ENCODE data around the gene HDGF.

HDGF gene

GRCh38 chr1:156751757-156752481, 444 bp upstream of the HDGF start:
- peak overlapping the region; percentile 100 for H3K27ac ChIP-seq (ENCODE audit: low read depth, low read length)
- peak overlapping the region; percentile 96 for H3K4me3 ChIP-seq (ENCODE audit: low read depth, low read length)
- H3K9me3 ChIP-seq (ENCODE audit: control insufficient read depth, insufficient read depth, low read length): no peaks in the 10 kb centered on the region
- peak overlapping the region; percentile 94 for H3K9ac ChIP-seq (ENCODE audit: low read depth, low read length)
- peaks cover 39% of the 10 kb centered on the region for H3K4me1 ChIP-seq (ENCODE audit: control insufficient read depth, insufficient read depth, low read length)
- H3K36me3 ChIP-seq (ENCODE audit: control insufficient read depth, insufficient read depth, low read length): peaks cover 4% of the 10 kb centered on the region; the same call in 1 of the 2 replicates
- no peaks in the 10 kb centered on the region for H3K27me3 ChIP-seq (ENCODE audit: control insufficient read depth, insufficient read depth, low read length)

GRCh38 chr1:156750711-156751450, 594 bp downstream of the HDGF start:
- Histone ChIP-seq H3K36me3 (ENCODE audit: control insufficient read depth, insufficient read depth, low read length) (peaks cover 4% of the 10 kb centered on the region; the same call in 1 of the 2 replicates), H3K27ac (ENCODE audit: low read depth, low read length) (peak overlapping the region; percentile 100), H3K27me3 (ENCODE audit: control insufficient read depth, insufficient read depth, low read length) (no peaks in the 10 kb centered on the region), H3K9me3 (ENCODE audit: control insufficient read depth, insufficient read depth, low read length) (no peaks in the 10 kb centered on the region), H3K4me3 (ENCODE audit: low read depth, low read length) (peak overlapping the region; percentile 96), H3K4me1 (ENCODE audit: control insufficient read depth, insufficient read depth, low read length) (peaks cover 47% of the 10 kb centered on the region), H3K9ac (ENCODE audit: low read depth, low read length) (peak overlapping the region; percentile 88)

- Histone ChIP-seq H3K27me3 (ENCODE audit: control insufficient read depth, insufficient read depth, low read length) (no peaks in the 10 kb centered on the region), H3K4me3 (ENCODE audit: low read depth, low read length) (peak overlapping the region; percentile 96), H3K27ac (ENCODE audit: low read depth, low read length) (peak overlapping the region; percentile 100), H3K36me3 (ENCODE audit: control insufficient read depth, insufficient read depth, low read length) (peaks cover 10% of the 10 kb centered on the region; the same call in 1 of the 2 replicates), H3K4me1 (ENCODE audit: control insufficient read depth, insufficient read depth, low read length) (peaks cover 52% of the 10 kb centered on the region), H3K9ac (ENCODE audit: low read depth, low read length) (peak overlapping the region; percentile 88), H3K9me3 (ENCODE audit: control insufficient read depth, insufficient read depth, low read length) (no peaks in the 10 kb centered on the region)
These were observed 1.2 kb downstream of the HDGF start for GRCh38 chr1:156750191-156750672.

- Histone ChIP-seq H3K27ac (ENCODE audit: low read depth, low read length) (peak overlapping the region; percentile 100), H3K4me3 (ENCODE audit: low read depth, low read length) (peak overlapping the region; percentile 96), H3K36me3 (ENCODE audit: control insufficient read depth, insufficient read depth, low read length) (peaks cover 15% of the 10 kb centered on the region; the same call in 1 of the 2 replicates), H3K9ac (ENCODE audit: low read depth, low read length) (peak overlapping the region; percentile 88; the same call in 1 of the 2 replicates), H3K9me3 (ENCODE audit: control insufficient read depth, insufficient read depth, low read length) (no peaks in the 10 kb centered on the region), H3K4me1 (ENCODE audit: control insufficient read depth, insufficient read depth, low read length) (peaks cover 52% of the 10 kb centered on the region), H3K27me3 (ENCODE audit: control insufficient read depth, insufficient read depth, low read length) (no peaks in the 10 kb centered on the region)
These were observed 1.9 kb downstream of the HDGF start for GRCh38 chr1:156749419-156750118.

- peak overlapping the region; percentile 100 for H3K27ac ChIP-seq (ENCODE audit: low read depth, low read length)
- peaks cover 52% of the 10 kb centered on the region for H3K4me1 ChIP-seq (ENCODE audit: control insufficient read depth, insufficient read depth, low read length)
- H3K36me3 ChIP-seq (ENCODE audit: control insufficient read depth, insufficient read depth, low read length): peaks cover 18% of the 10 kb centered on the region
- no peaks in the 10 kb centered on the region for H3K9me3 ChIP-seq (ENCODE audit: control insufficient read depth, insufficient read depth, low read length)
- H3K27me3 ChIP-seq (ENCODE audit: control insufficient read depth, insufficient read depth, low read length): no peaks in the 10 kb centered on the region
- H3K9ac ChIP-seq (ENCODE audit: low read depth, low read length): no peak overlapping the region
- H3K4me3 ChIP-seq (ENCODE audit: low read depth, low read length): peak overlapping the region; percentile 96
These were observed 2.6 kb downstream of the HDGF start for GRCh38 chr1:156748670-156749418.

GRCh38 chr1:156747742-156748669, 3.5 kb downstream of the HDGF start:
- H3K4me3 ChIP-seq (ENCODE audit: low read depth, low read length): peak overlapping the region; percentile 96
- H3K4me1 ChIP-seq (ENCODE audit: control insufficient read depth, insufficient read depth, low read length): peaks cover 49% of the 10 kb centered on the region
- H3K9ac ChIP-seq (ENCODE audit: low read depth, low read length): peak overlapping the region; percentile 1; the same call in 1 of the 2 replicates
- no peaks in the 10 kb centered on the region for H3K9me3 ChIP-seq (ENCODE audit: control insufficient read depth, insufficient read depth, low read length)
- no peaks in the 10 kb centered on the region for H3K27me3 ChIP-seq (ENCODE audit: control insufficient read depth, insufficient read depth, low read length)
- H3K36me3 ChIP-seq (ENCODE audit: control insufficient read depth, insufficient read depth, low read length): peaks cover 26% of the 10 kb centered on the region
- peak overlapping the region; percentile 100 for H3K27ac ChIP-seq (ENCODE audit: low read depth, low read length)

- H3K9ac ChIP-seq (ENCODE audit: low read depth, low read length): peak overlapping the region; percentile 98
- peak overlapping the region; percentile 96 for H3K4me3 ChIP-seq (ENCODE audit: low read depth, low read length)
- H3K9me3 ChIP-seq (ENCODE audit: control insufficient read depth, insufficient read depth, low read length): no peaks in the 10 kb centered on the region
- H3K36me3 ChIP-seq (ENCODE audit: control insufficient read depth, insufficient read depth, low read length): peaks cover 36% of the 10 kb centered on the region
- peak overlapping the region; percentile 100 for H3K27ac ChIP-seq (ENCODE audit: low read depth, low read length)
- H3K27me3 ChIP-seq (ENCODE audit: control insufficient read depth, insufficient read depth, low read length): no peaks in the 10 kb centered on the region
- peaks cover 45% of the 10 kb centered on the region for H3K4me1 ChIP-seq (ENCODE audit: control insufficient read depth, insufficient read depth, low read length)
These were observed 4.5 kb downstream of the HDGF start for GRCh38 chr1:156746728-156747631.

GRCh38 chr1:156746406-156746727, 5.1 kb downstream of the HDGF start:
- Histone ChIP-seq H3K4me3 (ENCODE audit: low read depth, low read length) (peak overlapping the region; percentile 74), H3K36me3 (ENCODE audit: control insufficient read depth, insufficient read depth, low read length) (peaks cover 36% of the 10 kb centered on the region), H3K9me3 (ENCODE audit: control insufficient read depth, insufficient read depth, low read length) (no peaks in the 10 kb centered on the region), H3K27me3 (ENCODE audit: control insufficient read depth, insufficient read depth, low read length) (no peaks in the 10 kb centered on the region), H3K27ac (ENCODE audit: low read depth, low read length) (peak overlapping the region; percentile 100), H3K4me1 (ENCODE audit: control insufficient read depth, insufficient read depth, low read length) (peaks cover 52% of the 10 kb centered on the region), H3K9ac (ENCODE audit: low read depth, low read length) (peak overlapping the region; percentile 98)

- H3K9me3 ChIP-seq (ENCODE audit: control insufficient read depth, insufficient read depth, low read length): no peaks in the 10 kb centered on the region
- peak overlapping the region; percentile 74 for H3K4me3 ChIP-seq (ENCODE audit: low read depth, low read length)
- peak overlapping the region; percentile 100 for H3K27ac ChIP-seq (ENCODE audit: low read depth, low read length)
- no peak overlapping the region for H3K9ac ChIP-seq (ENCODE audit: low read depth, low read length)
- peaks cover 36% of the 10 kb centered on the region for H3K36me3 ChIP-seq (ENCODE audit: control insufficient read depth, insufficient read depth, low read length)
- H3K27me3 ChIP-seq (ENCODE audit: control insufficient read depth, insufficient read depth, low read length): no peaks in the 10 kb centered on the region
- peaks cover 52% of the 10 kb centered on the region for H3K4me1 ChIP-seq (ENCODE audit: control insufficient read depth, insufficient read depth, low read length)
These were observed 5.6 kb downstream of the HDGF start for GRCh38 chr1:156745881-156746280.

Measured in HUES48 (cell line).